ENCODE results near the gene RBM3.

Gene RBM3

GRCh38 chrX:48626401-48627298 lies 52.4 kb downstream of the RBM3 start:
- DNase-seq (ENCODE audit: low read depth in 3 of 3): no peak
